ENCODE measurements around the gene PLCH2. TPM values are rescaled to one million over a fixed set of nuclear protein-coding genes. Genes with fewer than 3 reads are reported as not detected.

The PLCH2 gene
- polyA plus RNA-seq, 1 of the 3 experiments (the other 2 are of a cell fraction), result 0.08 TPM

GRCh38 chr1:2528016-2528415 lies 51.9 kb downstream of the PLCH2 start:
- H3K9me2 ChIP-seq, result no peaks in the 10 kb centered on the region
- H3K27ac ChIP-seq (ENCODE audit: low read depth in 2 of 2, low read length in 1 of 2), result no peak overlapping the region
- H3K36me3 ChIP-seq (replicated peaks in 1 of 2; ENCODE audit: control insufficient read depth in 1 of 2, insufficient read depth in 2 of 2, low read length in 1 of 2), result no peaks in the 10 kb centered on the region
- H3K4me3 ChIP-seq (ENCODE audit: low read depth in 2 of 2, low read length in 1 of 2), result no peak overlapping the region
- H3F3A ChIP-seq (replicated peaks; ENCODE audit: insufficient read depth), result no peaks in the 10 kb centered on the region
- H4K20me1 ChIP-seq (ENCODE audit: insufficient read depth), result peaks cover 29% of the 10 kb centered on the region
- no peak overlapping the region for H3K4me2 ChIP-seq
- TF ChIP-seq CHD2 (IDR thresholded peaks at IDR 0.05; ENCODE audit: low read length, partially characterized antibody), result no peak
- no peak for TF ChIP-seq TEAD4 (IDR thresholded peaks at IDR 0.05; ENCODE audit: borderline replicate concordance, insufficient read depth)
- no peak for TF ChIP-seq IRF3 (IDR thresholded peaks at IDR 0.05; ENCODE audit: low read depth, low read length)
- TF ChIP-seq NRF1 (IDR thresholded peaks at IDR 0.05; ENCODE audit: low read depth, low read length), result no peak
- no peak for TF ChIP-seq MAX (IDR thresholded peaks at IDR 0.05; ENCODE audit: low read depth)
- POLR2A ChIA-PET, result interaction anchor here (3.4 kb wide), 1 partner anchor 16 kb away, joined by 19 read pairs; no protein-coding TSS in a partner anchor
- peaks cover 30% of the 10 kb centered on the region for H3K79me2 ChIP-seq (ENCODE audit: insufficient read depth)
- DNase-seq, result no peak
- no CpG with 5 or more reads among the region's 12 CpGs for WGBS (ENCODE audit: low lambda C conversion rate)
- peaks cover 0 to 45% of the 10 kb centered on the region in 2 experiments; a peak in 3 of 4 replicates for H3K4me1 ChIP-seq (ENCODE audit: control insufficient read depth in 1 of 2, insufficient read depth in 2 of 2, low read depth in 1 of 2, low read length in 1 of 2)
- CTCF ChIA-PET, result interaction anchor here (0.9 to 5.2 kb wide), 3 partner anchors 12 to 46 kb away, joined by 3 to 25 read pairs (median 9); no protein-coding TSS in a partner anchor
- peaks cover 6% of the 10 kb centered on the region; the same call in 1 of the 2 replicates for H3K27me3 ChIP-seq (ENCODE audit: insufficient read depth)
- H3K9ac ChIP-seq, result no peak overlapping the region
- no peaks in the 10 kb centered on the region for H3K9me3 ChIP-seq
- H2AFZ ChIP-seq (ENCODE audit: low read depth), result no peak overlapping the region

GRCh38 chr1:2528611-2528965 lies 52.5 kb downstream of the PLCH2 start:
- H3K9me3 ChIP-seq, result no peaks in the 10 kb centered on the region
- no peak for TF ChIP-seq RXRA (IDR thresholded peaks at IDR 0.05; ENCODE audit: borderline replicate concordance, low read depth)
- TF ChIP-seq ZBTB33 (IDR thresholded peaks at IDR 0.05; ENCODE audit: borderline replicate concordance, low read depth), result no peak
- no peak for TF ChIP-seq ELF1 (IDR thresholded peaks at IDR 0.05)
- TF ChIP-seq FOSL2 (IDR thresholded peaks at IDR 0.05; ENCODE audit: borderline replicate concordance, low read depth), result no peak
- no peak for TF ChIP-seq RCOR1 (IDR thresholded peaks at IDR 0.05; ENCODE audit: low read length)
- TF ChIP-seq CHD2 (IDR thresholded peaks at IDR 0.05; ENCODE audit: low read length, partially characterized antibody), result no peak
- no peak for TF ChIP-seq PBX3 (IDR thresholded peaks at IDR 0.05)
- TF ChIP-seq TCF12 (IDR thresholded peaks at IDR 0.05), result no peak
- no peak for TF ChIP-seq RAD21 (IDR thresholded peaks at IDR 0.05; ENCODE audit: low read length)
- no peak for TF ChIP-seq TAF1 (IDR thresholded peaks at IDR 0.05; ENCODE audit: borderline replicate concordance, low read depth, low read length)
- no peak for TF ChIP-seq RFX5 (IDR thresholded peaks at IDR 0.05; ENCODE audit: low read length)
- TF ChIP-seq NFIC (IDR thresholded peaks at IDR 0.05; ENCODE audit: borderline replicate concordance), result no peak
- TF ChIP-seq REST (IDR thresholded peaks at IDR 0.05; ENCODE audit: low read depth, low read length), result no peak
- TF ChIP-seq SMC3 (IDR thresholded peaks at IDR 0.05; ENCODE audit: low read depth, low read length), result no peak
- TF ChIP-seq FOXM1 (IDR thresholded peaks at IDR 0.05; ENCODE audit: low read depth), result no peak
- no peak for TF ChIP-seq FOXJ3 (CRISPR knock-in tag; IDR thresholded peaks at IDR 0.05)
- H2AFZ ChIP-seq (ENCODE audit: low read depth), result no peak overlapping the region
- H3K27me3 ChIP-seq (ENCODE audit: insufficient read depth), result peaks cover 6% of the 10 kb centered on the region; the same call in 1 of the 2 replicates
- peaks cover 0 to 45% of the 10 kb centered on the region in 2 experiments; a peak in 3 of 4 replicates for H3K4me1 ChIP-seq (ENCODE audit: control insufficient read depth in 1 of 2, insufficient read depth in 2 of 2, low read depth in 1 of 2, low read length in 1 of 2)
- no peaks in the 10 kb centered on the region for H3F3A ChIP-seq (replicated peaks; ENCODE audit: insufficient read depth)
- DNase-seq, result no peak
- no peak overlapping the region for H3K4me3 ChIP-seq (ENCODE audit: low read depth in 2 of 2, low read length in 1 of 2)
- POLR2A ChIA-PET, result no interaction called here
- H3K9ac ChIP-seq, result no peak overlapping the region
- CTCF ChIA-PET, result interaction anchor here (1.2 to 7.7 kb wide), 3 partner anchors 16 to 47 kb away, joined by 3 to 35 read pairs (median 9); no protein-coding TSS in a partner anchor
- H3K9me2 ChIP-seq, result no peaks in the 10 kb centered on the region
- H3K79me2 ChIP-seq (ENCODE audit: insufficient read depth), result peaks cover 24% of the 10 kb centered on the region
- no peaks in the 10 kb centered on the region for H3K36me3 ChIP-seq (replicated peaks in 1 of 2; ENCODE audit: control insufficient read depth in 1 of 2, insufficient read depth in 2 of 2, low read length in 1 of 2)
- WGBS (ENCODE audit: low lambda C conversion rate), result 54% methylated on average over 2 of the region's 10 CpGs
- peaks cover 24% of the 10 kb centered on the region for H4K20me1 ChIP-seq (ENCODE audit: insufficient read depth)
- H3K27ac ChIP-seq (ENCODE audit: low read depth in 2 of 2, low read length in 1 of 2), result no peak overlapping the region
- H3K4me2 ChIP-seq, result no peak overlapping the region
